Measurements from ENCODE around the gene KIF12. TPM values are rescaled to one million over a fixed set of nuclear protein-coding genes. Genes with fewer than 3 reads are reported as not detected.
A peak's percentile ranks its signal among the peaks of the same experiment; 100 is the strongest.

Gene KIF12
- polyA plus RNA-seq, 3 donors, result not detected

- Mint-ChIP-seq H3K4me1 (no peaks in the 10 kb centered on the region), H3K4me3 (no peak overlapping the region), H3K36me3 (no peaks in the 10 kb centered on the region), H3K27me3 (ENCODE audit: low read depth in 3 of 3) (peaks cover 9 to 30% (median 10%) of the 10 kb centered on the region in 3 donors), H3K27ac (peak overlapping the region in 1 of 7 donors; percentile 31), H3K9me3 (peaks cover 0 to 1% (median 0%) of the 10 kb centered on the region in 7 donors)
- Histone ChIP-seq H3K36me3 (replicated peaks in 1 of 2; ENCODE audit: control insufficient read depth in 1 of 2, insufficient read depth in 2 of 2, low read length in 2 of 2) (no peaks in the 10 kb centered on the region), H3K4me3 (replicated peaks in 1 of 3; ENCODE audit: low read depth in 2 of 3, low read length in 3 of 3) (no peak overlapping the region), H3K4me1 (ENCODE audit: control insufficient read depth in 1 of 2, insufficient read depth in 2 of 2, low read length in 2 of 2) (no peaks in the 10 kb centered on the region), H3K27me3 (ENCODE audit: control insufficient read depth in 2 of 2, insufficient read depth in 2 of 2, low read length in 2 of 2) (peaks cover 0 to 8% of the 10 kb centered on the region in 2 donors), H2AFZ (ENCODE audit: insufficient read depth, low read depth, low read length, poor library complexity, severe bottlenecking) (no peak overlapping the region), H3K9ac (ENCODE audit: insufficient read depth, low read length, poor library complexity, severe bottlenecking) (no peak overlapping the region), H3K27ac (ENCODE audit: low read depth in 1 of 2, low read length in 2 of 2) (no peak overlapping the region), H4K20me1 (ENCODE audit: insufficient read depth, low read length) (no peaks in the 10 kb centered on the region), H3K9me3 (replicated peaks in 1 of 2; ENCODE audit: control insufficient read depth in 1 of 2, insufficient read depth in 1 of 2, low read length in 2 of 2) (no peaks in the 10 kb centered on the region), H3K4me2 (replicated peaks; ENCODE audit: extremely low read depth, low read length, poor library complexity, severe bottlenecking) (no peak overlapping the region), H3K79me2 (ENCODE audit: insufficient read depth, low read length) (no peaks in the 10 kb centered on the region)
- peak; percentile 6 to 25 (median 13) for DNase-seq
- intact Hi-C loops (cut with micrococcal nuclease), result loop anchor here in 1 of 2 donors (5.0 kb wide), 1 partner anchor 184 kb away; no protein-coding TSS in a partner anchor
- TF ChIP-seq, protein P1, sequence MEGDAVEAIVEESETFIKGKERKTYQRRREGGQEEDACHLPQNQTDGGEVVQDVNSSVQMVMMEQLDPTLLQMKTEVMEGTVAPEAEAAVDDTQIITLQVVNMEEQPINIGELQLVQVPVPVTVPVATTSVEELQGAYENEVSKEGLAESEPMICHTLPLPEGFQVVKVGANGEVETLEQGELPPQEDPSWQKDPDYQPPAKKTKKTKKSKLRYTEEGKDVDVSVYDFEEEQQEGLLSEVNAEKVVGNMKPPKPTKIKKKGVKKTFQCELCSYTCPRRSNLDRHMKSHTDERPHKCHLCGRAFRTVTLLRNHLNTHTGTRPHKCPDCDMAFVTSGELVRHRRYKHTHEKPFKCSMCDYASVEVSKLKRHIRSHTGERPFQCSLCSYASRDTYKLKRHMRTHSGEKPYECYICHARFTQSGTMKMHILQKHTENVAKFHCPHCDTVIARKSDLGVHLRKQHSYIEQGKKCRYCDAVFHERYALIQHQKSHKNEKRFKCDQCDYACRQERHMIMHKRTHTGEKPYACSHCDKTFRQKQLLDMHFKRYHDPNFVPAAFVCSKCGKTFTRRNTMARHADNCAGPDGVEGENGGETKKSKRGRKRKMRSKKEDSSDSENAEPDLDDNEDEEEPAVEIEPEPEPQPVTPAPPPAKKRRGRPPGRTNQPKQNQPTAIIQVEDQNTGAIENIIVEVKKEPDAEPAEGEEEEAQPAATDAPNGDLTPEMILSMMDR (IDR thresholded peaks at IDR 0.05), result peak; percentile 79
- WGBS (ENCODE audit: insufficient coverage), result 47% methylated on average over 25 of the region's 28 CpGs
Observed at GRCh38 chr9:114108016-114108833, 9.1 kb upstream of the KIF12 start.

DNA sequence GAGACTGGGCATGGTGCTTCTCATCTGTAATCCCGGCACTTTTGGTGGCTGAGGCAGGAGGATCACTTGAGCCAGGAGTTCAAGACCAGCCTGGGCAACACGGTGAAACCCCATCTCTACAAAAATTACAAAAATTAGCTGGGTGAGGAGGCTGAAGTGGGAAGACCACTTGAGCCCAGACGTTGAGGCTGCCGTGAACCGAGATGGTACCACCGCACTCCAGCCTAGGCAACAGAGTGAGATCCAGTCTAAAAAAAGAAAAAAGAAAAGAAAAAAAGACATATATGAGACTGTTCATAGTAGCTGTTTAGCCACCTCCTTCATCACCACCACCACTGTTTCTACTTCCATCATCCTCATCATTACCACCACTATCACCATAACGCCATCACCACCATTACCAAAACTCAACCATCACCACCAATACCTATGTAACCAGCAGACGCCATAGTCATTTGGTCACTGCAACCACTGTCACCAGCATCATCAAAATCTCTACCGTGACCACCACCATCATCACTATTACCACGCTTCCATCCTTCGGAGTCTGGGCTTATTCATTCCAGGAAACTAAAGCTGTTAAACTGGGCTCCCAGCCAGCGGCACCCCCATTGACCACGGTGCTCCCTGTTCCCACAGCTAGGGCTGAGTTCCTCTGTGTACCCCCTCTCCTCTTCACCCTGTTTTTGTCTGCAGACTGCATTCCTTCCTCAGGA lies 8.4 kb upstream of the KIF12 start:
- Histone ChIP-seq H3K4me3 (replicated peaks in 1 of 3; ENCODE audit: low read depth in 2 of 3, low read length in 3 of 3) (no peak overlapping the region), H3K27ac (ENCODE audit: low read depth in 1 of 2, low read length in 2 of 2) (no peak overlapping the region), H3K36me3 (replicated peaks in 1 of 2; ENCODE audit: control insufficient read depth in 1 of 2, insufficient read depth in 2 of 2, low read length in 2 of 2) (no peaks in the 10 kb centered on the region), H3K27me3 (ENCODE audit: control insufficient read depth in 2 of 2, insufficient read depth in 2 of 2, low read length in 2 of 2) (peaks cover 0 to 8% of the 10 kb centered on the region in 2 donors), H3K4me2 (replicated peaks; ENCODE audit: extremely low read depth, low read length, poor library complexity, severe bottlenecking) (no peak overlapping the region), H4K20me1 (ENCODE audit: insufficient read depth, low read length) (no peaks in the 10 kb centered on the region), H3K9me3 (replicated peaks in 1 of 2; ENCODE audit: control insufficient read depth in 1 of 2, insufficient read depth in 1 of 2, low read length in 2 of 2) (no peaks in the 10 kb centered on the region), H3K9ac (ENCODE audit: insufficient read depth, low read length, poor library complexity, severe bottlenecking) (no peak overlapping the region), H3K4me1 (ENCODE audit: control insufficient read depth in 1 of 2, insufficient read depth in 2 of 2, low read length in 2 of 2) (no peaks in the 10 kb centered on the region), H2AFZ (ENCODE audit: insufficient read depth, low read depth, low read length, poor library complexity, severe bottlenecking) (no peak overlapping the region), H3K79me2 (ENCODE audit: insufficient read depth, low read length) (no peaks in the 10 kb centered on the region)
- Mint-ChIP-seq H3K9me3 (peaks cover 0 to 6% (median 5%) of the 10 kb centered on the region in 7 donors), H3K27me3 (ENCODE audit: low read depth in 3 of 3) (peaks cover 8 to 30% (median 14%) of the 10 kb centered on the region in 3 donors), H3K27ac (no peak overlapping the region), H3K4me1 (no peaks in the 10 kb centered on the region), H3K36me3 (no peaks in the 10 kb centered on the region), H3K4me3 (no peak overlapping the region)
- DNase-seq, result no peak
- TF ChIP-seq, protein P1 (IDR thresholded peaks at IDR 0.05), result no peak
- WGBS (ENCODE audit: insufficient coverage), result 45% methylated on average over 7 of the region's 13 CpGs
- intact Hi-C loops (cut with micrococcal nuclease), result loop anchor here in 1 of 2 donors (5.0 kb wide), 1 partner anchor 185 kb away; no protein-coding TSS in a partner anchor
